Measurements from ENCODE around the gene FADS2.

The FADS2 gene

GRCh38 chr11:61828629-61829407 is 718 bp downstream of the FADS2 start:
- peak; percentile 72 for DNase-seq

- DNase-seq: no peak
Measured at GRCh38 chr11:61829806-61830205, 1.7 kb downstream of the FADS2 start.

- no peak for DNase-seq
Measured at GRCh38 chr11:61830237-61831105, 2.4 kb downstream of the FADS2 start.

- DNase-seq: no peak
Measured at GRCh38 chr11:61832207-61832606, 4.1 kb downstream of the FADS2 start.

- no peak for DNase-seq
Measured at GRCh38 chr11:61832754-61833153, 4.7 kb downstream of the FADS2 start.

GRCh38 chr11:61833471-61833870 is 5.4 kb downstream of the FADS2 start:
- no peak for DNase-seq

- DNase-seq: no peak
Measured at GRCh38 chr11:61833926-61834277, 5.8 kb downstream of the FADS2 start.

- DNase-seq: no peak
Measured at GRCh38 chr11:61834278-61835048, 6.4 kb downstream of the FADS2 start.

- no peak for DNase-seq
Measured at GRCh38 chr11:61836193-61836592, 8.1 kb downstream of the FADS2 start.

- no peak for DNase-seq
Measured at GRCh38 chr11:61837411-61838005, 9.4 kb downstream of the FADS2 start.

GRCh38 chr11:61838501-61838900 is 10.4 kb downstream of the FADS2 start:
- DNase-seq: no peak

GRCh38 chr11:61838921-61839320 is 10.8 kb downstream of the FADS2 start:
- DNase-seq: no peak

- no peak for DNase-seq
Measured at GRCh38 chr11:61839742-61840141, 11.6 kb downstream of the FADS2 start.

GRCh38 chr11:61840371-61840770 is 12.3 kb downstream of the FADS2 start:
- DNase-seq: no peak

- no peak for DNase-seq
Measured at GRCh38 chr11:61841636-61842527, 13.8 kb downstream of the FADS2 start.

GRCh38 chr11:61842528-61842820 is 14.4 kb downstream of the FADS2 start:
- DNase-seq: no peak

- no peak for DNase-seq
Measured at GRCh38 chr11:61844909-61845565, 16.9 kb downstream of the FADS2 start.

- no peak for DNase-seq
Measured at GRCh38 chr11:61846362-61847020, 18.4 kb downstream of the FADS2 start.

- DNase-seq: no peak
Measured at GRCh38 chr11:61847914-61848581, 19.9 kb downstream of the FADS2 start.

- no peak for DNase-seq
Measured at GRCh38 chr11:61848631-61849030, 20.5 kb downstream of the FADS2 start.
